ENCODE results near the gene ZNF214. TPM values are rescaled to one million over a fixed set of nuclear protein-coding genes. Genes with fewer than 3 reads are reported as not detected.

Gene ZNF214
- total RNA-seq, 3 donors from 2014 or later: 3.0 to 6.9 (median 4.9) TPM

GRCh38 chr11:7014118-7014517 is 6.0 kb downstream of the ZNF214 start:
- DNase-seq (ENCODE audit: low spot score in 2 of 2): no peak
- no peak for TF ChIP-seq CTCF (IDR thresholded peaks at IDR 0.05)
- no peak for TF ChIP-seq POLR2AphosphoS5 (IDR thresholded peaks at IDR 0.05)
- no peak for TF ChIP-seq POLR2A (IDR thresholded peaks at IDR 0.05)

GRCh38 chr11:7004482-7004881 is 15.7 kb downstream of the ZNF214 start:
- H3K4me3 ChIP-seq: no peak overlapping the region

More at GRCh38 chr11:7014118-7014517, 6.0 kb downstream of the ZNF214 start:
- Histone ChIP-seq H3K27me3 (no peaks in the 10 kb centered on the region), H3K9me3 (no peaks in the 10 kb centered on the region), H3K4me3 (no peak overlapping the region), H3K36me3 (no peaks in the 10 kb centered on the region), H3K4me1 (no peaks in the 10 kb centered on the region), H3K27ac (no peak overlapping the region)
- intact Hi-C loops (cut with DNase I; ENCODE audit: low total_unique reads): no loop called here

GRCh38 chr11:6995703-6996102 is 24.4 kb downstream of the ZNF214 start:
- Histone ChIP-seq H3K4me3 (no peak overlapping the region), H3K9me3 (no peaks in the 10 kb centered on the region), H3K27ac (no peak overlapping the region), H3K27me3 (no peaks in the 10 kb centered on the region), H3K4me1 (no peaks in the 10 kb centered on the region), H3K36me3 (peaks cover 4% of the 10 kb centered on the region)
- intact Hi-C loops (cut with DNase I; ENCODE audit: low total_unique reads): no loop called here
- no peak for DNase-seq (ENCODE audit: low spot score in 2 of 2)
- TF ChIP-seq CTCF (IDR thresholded peaks at IDR 0.05): no peak
- no peak for TF ChIP-seq POLR2A (IDR thresholded peaks at IDR 0.05)
- no peak for TF ChIP-seq POLR2AphosphoS5 (IDR thresholded peaks at IDR 0.05)

More at GRCh38 chr11:7004482-7004881, 15.7 kb downstream of the ZNF214 start:
- Histone ChIP-seq H3K9me3 (no peaks in the 10 kb centered on the region), H3K27ac (no peak overlapping the region), H3K36me3 (peaks cover 2% of the 10 kb centered on the region), H3K4me1 (no peaks in the 10 kb centered on the region), H3K27me3 (no peaks in the 10 kb centered on the region)
- intact Hi-C loops (cut with DNase I; ENCODE audit: low total_unique reads): no loop called here
- DNase-seq (ENCODE audit: low spot score in 2 of 2): no peak
- TF ChIP-seq POLR2AphosphoS5 (IDR thresholded peaks at IDR 0.05): no peak
- TF ChIP-seq CTCF (IDR thresholded peaks at IDR 0.05): no peak
- TF ChIP-seq POLR2A (IDR thresholded peaks at IDR 0.05): no peak

GRCh38 chr11:6992457-6993417 is 27.4 kb downstream of the ZNF214 start:
- intact Hi-C loops (cut with DNase I; ENCODE audit: low total_unique reads): no loop called here
- no peak overlapping the region for H3K4me3 ChIP-seq
- no peak for TF ChIP-seq POLR2A (IDR thresholded peaks at IDR 0.05)
- TF ChIP-seq POLR2AphosphoS5 (IDR thresholded peaks at IDR 0.05): no peak
- TF ChIP-seq CTCF (IDR thresholded peaks at IDR 0.05): no peak
- H3K9me3 ChIP-seq: no peaks in the 10 kb centered on the region
- no peaks in the 10 kb centered on the region for H3K4me1 ChIP-seq
- H3K27ac ChIP-seq: no peak overlapping the region
- no peak for DNase-seq (ENCODE audit: low spot score in 2 of 2)
- H3K27me3 ChIP-seq: no peaks in the 10 kb centered on the region
- no peaks in the 10 kb centered on the region for H3K36me3 ChIP-seq

GRCh38 chr11:6992026-6992425 is 28.1 kb downstream of the ZNF214 start:
- Histone ChIP-seq H3K4me3 (no peak overlapping the region), H3K27ac (no peak overlapping the region)

More at GRCh38 chr11:6992026-6992425, 28.1 kb downstream of the ZNF214 start:
- no peak for DNase-seq (ENCODE audit: low spot score in 2 of 2)
- Histone ChIP-seq H3K36me3 (no peaks in the 10 kb centered on the region), H3K9me3 (no peaks in the 10 kb centered on the region), H3K4me1 (no peaks in the 10 kb centered on the region), H3K27me3 (no peaks in the 10 kb centered on the region)
- intact Hi-C loops (cut with DNase I; ENCODE audit: low total_unique reads): no loop called here
- TF ChIP-seq POLR2A (IDR thresholded peaks at IDR 0.05): no peak
- TF ChIP-seq POLR2AphosphoS5 (IDR thresholded peaks at IDR 0.05): no peak
- TF ChIP-seq CTCF (IDR thresholded peaks at IDR 0.05): no peak
